ENCODE measurements around the gene SCAND1. TPM values are rescaled to one million over a fixed set of nuclear protein-coding genes. Genes with fewer than 3 reads are reported as not detected.

Gene SCAND1
- total and polyA plus RNA-seq, 2 experiments from 2014 or later, result 66.6 to 127 TPM

DNA sequence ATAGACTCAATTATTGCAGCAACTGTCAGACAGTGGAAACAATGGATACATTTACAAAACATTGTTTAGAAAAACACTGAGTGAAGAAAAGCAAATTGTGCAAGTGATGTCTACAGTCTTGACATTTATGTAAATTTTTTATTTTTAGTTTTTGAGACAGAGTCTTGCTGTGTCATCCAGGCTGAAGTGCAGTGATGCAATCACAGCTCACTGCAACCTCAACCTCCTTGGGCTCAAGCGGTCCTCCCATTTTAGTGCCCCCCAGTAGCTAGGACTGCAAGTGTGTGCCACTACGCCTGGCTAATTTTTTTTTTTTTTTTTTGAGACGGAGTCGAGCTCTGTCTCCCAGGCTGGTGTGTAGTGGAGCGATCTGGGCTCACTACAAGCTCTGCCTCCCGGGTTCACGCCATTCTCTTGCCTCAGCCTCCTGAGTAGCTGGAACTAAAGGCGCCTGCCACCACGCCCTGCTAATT is 23.8 kb upstream of the SCAND1 start:
- no peak overlapping the region for H3K27ac ChIP-seq
- H4K20me1 ChIP-seq (ENCODE audit: insufficient read depth), result no peaks in the 10 kb centered on the region
- no peak overlapping the region for H2AFZ ChIP-seq
- H3K9me3 ChIP-seq (ENCODE audit: low read depth), result no peaks in the 10 kb centered on the region
- TF ChIP-seq EZH2 (IDR thresholded peaks at IDR 0.05; ENCODE audit: insufficient read depth, poor library complexity, severe bottlenecking), result no peak
- TF ChIP-seq EZH2phosphoT487 (IDR thresholded peaks at IDR 0.05; ENCODE audit: insufficient read depth, low read depth), result no peak
- no peaks in the 10 kb centered on the region for H3F3A ChIP-seq (ENCODE audit: insufficient read depth)
- no peaks in the 10 kb centered on the region for H3K4me1 ChIP-seq (ENCODE audit: insufficient read depth)
- no peak overlapping the region for H3K9ac ChIP-seq
- in situ Hi-C loops (cut with MboI), result loop anchor here (25.0 kb wide), 1 partner anchor 459 kb away; no protein-coding TSS in a partner anchor
- H3K27me3 ChIP-seq (replicated peaks; ENCODE audit: insufficient read depth), result no peaks in the 10 kb centered on the region
- no peak overlapping the region for H3K4me2 ChIP-seq (ENCODE audit: unreplicated experiment)
- DNase-seq, result peak; percentile 45
- H3K36me3 ChIP-seq (ENCODE audit: low read depth), result no peaks in the 10 kb centered on the region
- whole genome bisulfite sequencing, 2 experiments (ENCODE audit: low coverage in 1 of 2, low lambda C conversion rate in 2 of 2, missing lambda C conversion rate in 2 of 2), result 84 to 86% methylated on average over 9 of the region's 9 CpGs
- H3K9me2 ChIP-seq (ENCODE audit: insufficient read depth), result no peaks in the 10 kb centered on the region
- H3K4me3 ChIP-seq, result no peak overlapping the region
- no peaks in the 10 kb centered on the region for H3K79me2 ChIP-seq (ENCODE audit: insufficient read depth)

DNA sequence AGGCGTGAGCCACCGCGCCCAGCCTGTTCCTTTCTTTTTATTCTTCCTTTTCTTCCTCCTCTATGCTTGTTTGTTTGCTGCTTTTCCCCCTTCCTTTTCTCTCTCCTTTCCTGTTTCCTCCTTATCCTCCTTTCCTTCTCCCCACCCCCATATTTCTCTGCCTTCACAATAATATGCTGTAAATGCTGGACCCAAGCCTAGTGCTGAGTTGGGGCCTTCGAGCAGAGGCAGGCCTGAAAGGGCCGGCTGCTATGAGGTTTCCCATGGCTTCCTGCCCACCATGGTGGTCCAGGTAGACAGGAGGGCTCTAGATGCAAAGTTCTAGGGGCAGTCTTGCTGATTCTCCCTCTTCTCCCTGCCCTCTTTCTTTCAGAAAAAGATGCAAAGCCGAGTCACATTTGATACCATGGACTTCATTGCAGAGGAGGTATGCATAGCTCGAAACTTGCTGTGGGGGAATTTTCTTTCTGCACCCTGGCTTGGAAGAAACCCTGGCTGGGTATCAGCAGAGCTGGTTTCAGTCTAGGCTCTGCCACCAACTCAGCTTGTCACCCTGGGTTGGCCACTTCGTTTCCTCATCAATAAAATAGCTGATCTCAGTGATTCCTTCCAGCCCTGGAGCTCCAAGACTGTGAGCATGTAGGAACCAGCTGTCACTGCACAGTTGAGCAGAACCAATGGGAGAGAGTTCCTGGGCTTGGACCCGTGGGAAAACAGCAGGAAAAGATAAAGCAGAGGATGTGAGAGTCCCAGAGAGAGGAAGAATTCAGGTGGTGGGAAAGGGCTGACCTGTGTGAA is 21.5 kb upstream of the SCAND1 start:
- no peak for DNase-seq
- Histone ChIP-seq H3K4me2 (ENCODE audit: unreplicated experiment) (no peak overlapping the region), H3K79me2 (ENCODE audit: insufficient read depth) (no peaks in the 10 kb centered on the region), H3K4me1 (ENCODE audit: insufficient read depth) (no peaks in the 10 kb centered on the region), H4K20me1 (ENCODE audit: insufficient read depth) (no peaks in the 10 kb centered on the region), H3K27me3 (replicated peaks; ENCODE audit: insufficient read depth) (no peaks in the 10 kb centered on the region), H3K36me3 (ENCODE audit: low read depth) (no peaks in the 10 kb centered on the region), H3K4me3 (no peak overlapping the region), H3K27ac (no peak overlapping the region), H3K9ac (no peak overlapping the region), H3K9me3 (ENCODE audit: low read depth) (no peaks in the 10 kb centered on the region), H3F3A (ENCODE audit: insufficient read depth) (no peaks in the 10 kb centered on the region), H2AFZ (no peak overlapping the region), H3K9me2 (ENCODE audit: insufficient read depth) (no peaks in the 10 kb centered on the region)
- 49 to 63% methylated on average over 6 to 9 of the region's 9 CpGs for WGBS, 2 experiments (ENCODE audit: low coverage in 1 of 2, low lambda C conversion rate in 2 of 2, missing lambda C conversion rate in 2 of 2)
- TF ChIP-seq EZH2 (IDR thresholded peaks at IDR 0.05; ENCODE audit: insufficient read depth, poor library complexity, severe bottlenecking) (no peak), EZH2phosphoT487 (IDR thresholded peaks at IDR 0.05; ENCODE audit: insufficient read depth, low read depth) (no peak)
- in situ Hi-C loops (cut with MboI), result loop anchor here (25.0 kb wide), 1 partner anchor 462 kb away; no protein-coding TSS in a partner anchor

DNA sequence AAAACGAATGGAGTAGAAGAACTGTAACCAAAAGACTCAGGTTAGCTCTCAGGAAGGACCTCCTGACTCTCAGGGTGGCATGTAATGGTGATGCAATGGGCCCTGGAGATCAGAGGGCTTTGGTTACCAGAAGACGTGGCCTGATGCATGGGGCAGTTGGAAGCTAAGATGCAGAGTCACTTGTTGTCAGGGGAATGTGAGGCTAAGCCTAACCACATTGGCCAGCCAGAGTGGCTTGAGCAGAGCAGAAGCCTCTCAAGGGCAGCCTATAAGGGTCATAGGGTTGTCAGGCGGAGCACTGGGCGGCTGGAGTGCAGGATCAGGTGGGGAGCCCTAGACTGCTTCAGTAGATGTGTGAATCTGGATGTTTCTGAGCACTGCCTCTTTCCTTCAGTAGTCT is 20.0 kb upstream of the SCAND1 start:
- H3K4me1 ChIP-seq (ENCODE audit: insufficient read depth), result no peaks in the 10 kb centered on the region
- H3K9ac ChIP-seq, result no peak overlapping the region
- no peaks in the 10 kb centered on the region for H3K36me3 ChIP-seq (ENCODE audit: low read depth)
- H3K27ac ChIP-seq, result no peak overlapping the region
- no peak overlapping the region for H3K4me2 ChIP-seq (ENCODE audit: unreplicated experiment)
- no peaks in the 10 kb centered on the region for H3F3A ChIP-seq (ENCODE audit: insufficient read depth)
- H2AFZ ChIP-seq, result no peak overlapping the region
- no peaks in the 10 kb centered on the region for H3K9me3 ChIP-seq (ENCODE audit: low read depth)
- no peak for TF ChIP-seq EZH2phosphoT487 (IDR thresholded peaks at IDR 0.05; ENCODE audit: insufficient read depth, low read depth)
- no peak for TF ChIP-seq EZH2 (IDR thresholded peaks at IDR 0.05; ENCODE audit: insufficient read depth, poor library complexity, severe bottlenecking)
- H3K9me2 ChIP-seq (ENCODE audit: insufficient read depth), result no peaks in the 10 kb centered on the region
- H3K79me2 ChIP-seq (ENCODE audit: insufficient read depth), result no peaks in the 10 kb centered on the region
- no peaks in the 10 kb centered on the region for H4K20me1 ChIP-seq (ENCODE audit: insufficient read depth)
- H3K4me3 ChIP-seq, result no peak overlapping the region
- 71 to 72% methylated on average over 4 of the region's 4 CpGs for WGBS, 2 experiments (ENCODE audit: low coverage in 1 of 2, low lambda C conversion rate in 2 of 2, missing lambda C conversion rate in 2 of 2)
- in situ Hi-C loops (cut with MboI), result no loop called here
- H3K27me3 ChIP-seq (replicated peaks; ENCODE audit: insufficient read depth), result no peaks in the 10 kb centered on the region
- DNase-seq, result no peak

GRCh38 chr20:35972462-35972861 is 18.2 kb upstream of the SCAND1 start:
- H3K9ac ChIP-seq, result no peak overlapping the region
- no peaks in the 10 kb centered on the region for H3K9me2 ChIP-seq (ENCODE audit: insufficient read depth)
- no peaks in the 10 kb centered on the region for H3K9me3 ChIP-seq (ENCODE audit: low read depth)
- no peaks in the 10 kb centered on the region for H3K27me3 ChIP-seq (replicated peaks; ENCODE audit: insufficient read depth)
- peak; percentile 14 for DNase-seq
- TF ChIP-seq EZH2 (IDR thresholded peaks at IDR 0.05; ENCODE audit: insufficient read depth, poor library complexity, severe bottlenecking), result no peak
- no peak for TF ChIP-seq EZH2phosphoT487 (IDR thresholded peaks at IDR 0.05; ENCODE audit: insufficient read depth, low read depth)
- H3K4me3 ChIP-seq, result no peak overlapping the region
- no peaks in the 10 kb centered on the region for H3F3A ChIP-seq (ENCODE audit: insufficient read depth)
- no peak overlapping the region for H3K4me2 ChIP-seq (ENCODE audit: unreplicated experiment)
- no peaks in the 10 kb centered on the region for H3K79me2 ChIP-seq (ENCODE audit: insufficient read depth)
- in situ Hi-C loops (cut with MboI), result no loop called here
- no peaks in the 10 kb centered on the region for H4K20me1 ChIP-seq (ENCODE audit: insufficient read depth)
- no peaks in the 10 kb centered on the region for H3K4me1 ChIP-seq (ENCODE audit: insufficient read depth)
- 24% methylated on average over 4 of the region's 4 CpGs for WGBS, 2 experiments (ENCODE audit: low coverage in 1 of 2, low lambda C conversion rate in 2 of 2, missing lambda C conversion rate in 2 of 2)
- H2AFZ ChIP-seq, result no peak overlapping the region
- no peaks in the 10 kb centered on the region for H3K36me3 ChIP-seq (ENCODE audit: low read depth)
- H3K27ac ChIP-seq, result no peak overlapping the region
